Measurements from ENCODE around the gene CUL3.

DNA sequence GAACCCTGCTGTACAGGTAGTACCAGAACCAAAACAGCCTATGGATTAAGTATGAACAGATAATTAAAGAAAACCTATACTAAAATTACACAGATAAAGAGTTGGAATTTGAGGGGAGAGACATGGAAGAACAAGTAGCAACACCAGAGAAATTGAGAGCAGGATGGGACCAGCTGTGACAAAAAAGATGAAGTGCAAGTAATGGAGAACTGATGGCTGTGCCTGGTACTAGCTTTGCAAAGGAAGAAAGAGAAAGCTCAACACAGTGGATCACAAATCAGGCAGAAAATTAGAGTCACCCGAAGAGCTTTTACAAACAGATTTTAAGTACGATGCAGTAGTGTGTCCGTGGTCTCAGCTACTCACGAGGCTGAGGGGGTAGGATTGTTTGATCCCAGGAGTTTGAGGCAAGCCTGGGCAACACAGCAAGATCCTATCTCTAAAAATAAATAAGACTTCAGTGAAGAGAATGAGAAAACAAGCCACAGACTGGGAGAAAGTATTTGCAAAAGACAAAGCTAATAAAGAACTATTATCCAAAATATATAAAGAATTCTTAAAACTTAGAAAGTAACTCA, 46.5 kb downstream of the CUL3 start:
- TF ChIP-seq, protein P1, sequence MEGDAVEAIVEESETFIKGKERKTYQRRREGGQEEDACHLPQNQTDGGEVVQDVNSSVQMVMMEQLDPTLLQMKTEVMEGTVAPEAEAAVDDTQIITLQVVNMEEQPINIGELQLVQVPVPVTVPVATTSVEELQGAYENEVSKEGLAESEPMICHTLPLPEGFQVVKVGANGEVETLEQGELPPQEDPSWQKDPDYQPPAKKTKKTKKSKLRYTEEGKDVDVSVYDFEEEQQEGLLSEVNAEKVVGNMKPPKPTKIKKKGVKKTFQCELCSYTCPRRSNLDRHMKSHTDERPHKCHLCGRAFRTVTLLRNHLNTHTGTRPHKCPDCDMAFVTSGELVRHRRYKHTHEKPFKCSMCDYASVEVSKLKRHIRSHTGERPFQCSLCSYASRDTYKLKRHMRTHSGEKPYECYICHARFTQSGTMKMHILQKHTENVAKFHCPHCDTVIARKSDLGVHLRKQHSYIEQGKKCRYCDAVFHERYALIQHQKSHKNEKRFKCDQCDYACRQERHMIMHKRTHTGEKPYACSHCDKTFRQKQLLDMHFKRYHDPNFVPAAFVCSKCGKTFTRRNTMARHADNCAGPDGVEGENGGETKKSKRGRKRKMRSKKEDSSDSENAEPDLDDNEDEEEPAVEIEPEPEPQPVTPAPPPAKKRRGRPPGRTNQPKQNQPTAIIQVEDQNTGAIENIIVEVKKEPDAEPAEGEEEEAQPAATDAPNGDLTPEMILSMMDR (IDR thresholded peaks at IDR 0.05): no peak
- TF ChIP-seq POLR2AphosphoS5 (IDR thresholded peaks at IDR 0.05): no peak
